Loucy (cell line): ENCODE results near the gene RABGGTA.

ENCODE experiments used
- H2AFZ ChIP-seq: fragments of 200-600 bp; sonication (generic); 2 replicates; pipeline ENCODE4 v1.6.0; 2016; ENCODE audit warnings: antibody characterized with exemption, mild to moderate bottlenecking, low read length, moderate library complexity
- H3F3A ChIP-seq: fragments of 200-600 bp; 2 replicates; pipeline ENCODE4 v1.6.0; 2016; ENCODE audit warnings: antibody characterized with exemption, low read depth, mild to moderate bottlenecking
- H3K27me3 ChIP-seq: fragments of 200-600 bp; sonication (generic); 2 replicates; pipeline ENCODE4 v1.6.1; 2014; ENCODE audit warnings: low read length, mild to moderate bottlenecking; ENCODE audit not compliant: insufficient read depth, poor library complexity, severe bottlenecking
- H3K36me3 ChIP-seq: fragments of 200-600 bp; sonication (generic); 2 replicates; pipeline ENCODE4 v1.6.1; 2016; ENCODE audit warnings: low read length; ENCODE audit not compliant: insufficient read depth
- H3K4me1 ChIP-seq: fragments of 200-600 bp; sonication (generic); 2 replicates; pipeline ENCODE4 v1.5.1; 2014; ENCODE audit warnings: low read length, mild to moderate bottlenecking; ENCODE audit not compliant: insufficient read depth, poor library complexity, severe bottlenecking
- H3K4me2 ChIP-seq: fragments of 200-600 bp; sonication (generic); 2 replicates; pipeline ENCODE4 v1.6.0; 2014; ENCODE audit warnings: antibody characterized with exemption, low read length, low read depth, mild to moderate bottlenecking; ENCODE audit not compliant: poor library complexity, severe bottlenecking
- H3K4me3 ChIP-seq: fragments of 200-600 bp; sonication (generic); 2 replicates; pipeline ENCODE4 v1.5.1; 2014; ENCODE audit warnings: low read length, mild to moderate bottlenecking, mixed read lengths; ENCODE audit not compliant: poor library complexity, severe bottlenecking
- H3K79me2 ChIP-seq: fragments of 200-600 bp; sonication (generic); 2 replicates; pipeline ENCODE4 v1.6.1; 2014; ENCODE audit warnings: low read length; ENCODE audit not compliant: insufficient read depth
- H3K9ac ChIP-seq: fragments of 200-600 bp; sonication (generic); 2 replicates; pipeline ENCODE4 v1.6.0; 2014; ENCODE audit warnings: mild to moderate bottlenecking, low read depth, low read length, moderate library complexity; ENCODE audit not compliant: poor library complexity, severe bottlenecking
- H3K9me2 ChIP-seq: fragments of 200-600 bp; sonication (generic); replicated peaks from 2 replicates; pipeline ENCODE4 v1.6.1; 2016; ENCODE audit warnings: low read depth, low read length, mixed read lengths
- H3K9me3 ChIP-seq: fragments of 200-600 bp; sonication (generic); 2 replicates; pipeline ENCODE4 v1.6.1; 2014; ENCODE audit warnings: mild to moderate bottlenecking, antibody characterized with exemption, low read length, low read depth; ENCODE audit not compliant: insufficient read depth
- H4K20me1 ChIP-seq: fragments of 200-600 bp; sonication (generic); 2 replicates; pipeline ENCODE4 v1.6.0; 2014; ENCODE audit warnings: antibody characterized with exemption, low read length, mild to moderate bottlenecking; ENCODE audit not compliant: insufficient read depth, poor library complexity, severe bottlenecking
- EZH2phosphoT487 ChIP-seq: fragments of 200-600 bp; IDR thresholded peaks from 2 replicates; pipeline ENCODE4 v1.6.1; 2018; ENCODE audit warnings: antibody characterized with exemption, mild to moderate bottlenecking, moderate library complexity, borderline replicate concordance
- TF ChIP-seq, protein P1 (sequence below): fragments of 200-600 bp; sonication (generic); conservative IDR thresholded peaks from 2 replicates; pipeline ENCODE4 v1.5.1; 2014; ENCODE audit warnings: mild to moderate bottlenecking, antibody characterized with exemption, low read length

The RABGGTA gene

DNA sequence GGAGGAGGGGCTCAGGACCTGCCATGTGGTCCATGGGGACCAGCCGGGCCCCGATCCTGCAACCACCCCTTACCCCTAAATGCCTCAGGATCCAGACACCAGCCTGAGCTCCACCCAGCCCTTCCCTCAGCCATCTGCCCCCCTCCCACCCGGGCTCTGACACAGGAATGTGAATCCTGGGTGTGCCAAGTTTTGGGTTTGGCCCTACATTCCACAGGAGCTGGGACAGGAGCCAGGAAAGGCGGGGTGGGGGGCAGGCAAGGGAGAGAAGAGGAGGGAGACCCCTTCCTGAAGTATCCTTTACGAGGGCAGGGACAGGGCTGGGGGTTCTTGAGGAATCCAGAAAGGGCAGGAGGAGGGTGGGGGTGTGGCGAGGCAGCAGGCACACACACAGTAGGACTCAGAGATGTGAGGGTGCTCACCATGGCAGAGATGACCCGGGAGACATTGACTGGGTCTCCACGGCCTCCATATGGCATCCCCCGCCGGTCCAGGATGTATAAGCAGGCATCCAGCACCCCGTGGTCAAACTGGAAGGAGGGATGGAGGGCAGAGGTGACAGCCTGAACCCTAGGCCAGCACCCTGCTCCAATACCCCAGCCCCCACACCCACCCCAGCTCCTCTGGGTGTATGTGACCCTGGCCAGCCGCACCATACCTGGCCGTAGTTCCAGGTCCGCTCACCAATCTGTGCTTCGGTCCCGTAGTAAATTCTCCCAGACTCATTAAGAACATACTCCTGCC is 11.9 kb downstream of the RABGGTA start:
- no peaks in the 10 kb centered on the region for H3K9me3 ChIP-seq
- no peak overlapping the region for H3K4me2 ChIP-seq
- H3K9me2 ChIP-seq, result no peaks in the 10 kb centered on the region
- H3K4me1 ChIP-seq, result no peaks in the 10 kb centered on the region
- no peak overlapping the region for H3K9ac ChIP-seq
- H3K4me3 ChIP-seq, result no peak overlapping the region
- H2AFZ ChIP-seq, result no peak overlapping the region
- H3K79me2 ChIP-seq, result no peaks in the 10 kb centered on the region
- no peaks in the 10 kb centered on the region for H4K20me1 ChIP-seq
- H3K27me3 ChIP-seq, result no peaks in the 10 kb centered on the region
- no peaks in the 10 kb centered on the region for H3F3A ChIP-seq
- TF ChIP-seq, protein P1, sequence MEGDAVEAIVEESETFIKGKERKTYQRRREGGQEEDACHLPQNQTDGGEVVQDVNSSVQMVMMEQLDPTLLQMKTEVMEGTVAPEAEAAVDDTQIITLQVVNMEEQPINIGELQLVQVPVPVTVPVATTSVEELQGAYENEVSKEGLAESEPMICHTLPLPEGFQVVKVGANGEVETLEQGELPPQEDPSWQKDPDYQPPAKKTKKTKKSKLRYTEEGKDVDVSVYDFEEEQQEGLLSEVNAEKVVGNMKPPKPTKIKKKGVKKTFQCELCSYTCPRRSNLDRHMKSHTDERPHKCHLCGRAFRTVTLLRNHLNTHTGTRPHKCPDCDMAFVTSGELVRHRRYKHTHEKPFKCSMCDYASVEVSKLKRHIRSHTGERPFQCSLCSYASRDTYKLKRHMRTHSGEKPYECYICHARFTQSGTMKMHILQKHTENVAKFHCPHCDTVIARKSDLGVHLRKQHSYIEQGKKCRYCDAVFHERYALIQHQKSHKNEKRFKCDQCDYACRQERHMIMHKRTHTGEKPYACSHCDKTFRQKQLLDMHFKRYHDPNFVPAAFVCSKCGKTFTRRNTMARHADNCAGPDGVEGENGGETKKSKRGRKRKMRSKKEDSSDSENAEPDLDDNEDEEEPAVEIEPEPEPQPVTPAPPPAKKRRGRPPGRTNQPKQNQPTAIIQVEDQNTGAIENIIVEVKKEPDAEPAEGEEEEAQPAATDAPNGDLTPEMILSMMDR, result no peak
- no peak for TF ChIP-seq EZH2phosphoT487
- H3K36me3 ChIP-seq, result no peaks in the 10 kb centered on the region

DNA sequence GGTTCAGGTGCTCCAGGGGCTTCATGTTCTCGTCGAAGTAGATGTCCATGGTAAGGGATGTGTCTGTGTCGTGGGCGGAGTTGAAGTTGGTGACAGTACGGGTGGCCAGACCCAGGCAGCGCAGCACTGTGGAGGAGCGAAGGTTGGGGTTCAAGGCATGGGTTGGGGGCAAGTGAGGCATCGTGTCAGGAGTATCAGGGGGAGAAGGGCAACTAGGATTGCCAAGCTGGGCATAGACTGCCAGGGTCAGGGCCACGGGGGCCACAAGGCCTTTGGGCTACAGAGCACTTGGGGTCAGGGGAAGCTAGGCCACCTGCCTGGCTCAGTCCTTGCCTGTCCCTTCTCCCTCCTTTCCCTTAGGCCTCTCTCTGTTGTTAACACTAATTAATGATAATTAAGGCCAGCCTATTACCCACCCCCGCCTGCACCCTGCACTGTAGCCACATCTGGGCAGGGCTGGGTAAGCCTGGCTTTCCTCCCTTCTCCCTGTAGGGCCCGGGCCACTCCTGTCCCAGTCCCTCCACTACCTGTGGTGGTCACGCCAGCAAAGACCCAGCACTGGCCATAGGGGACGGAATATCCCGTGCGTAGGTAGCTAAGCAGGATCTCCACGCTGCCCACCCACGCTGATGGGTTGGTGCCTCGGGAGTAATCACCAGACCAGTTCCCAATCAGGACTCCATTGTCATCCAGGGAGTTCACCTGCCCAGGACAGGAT is 12.7 kb downstream of the RABGGTA start:
- no peak overlapping the region for H3K4me3 ChIP-seq
- H3K27me3 ChIP-seq, result no peaks in the 10 kb centered on the region
- no peaks in the 10 kb centered on the region for H3K4me1 ChIP-seq
- H3K9ac ChIP-seq, result no peak overlapping the region
- H3K36me3 ChIP-seq, result no peaks in the 10 kb centered on the region
- H3K79me2 ChIP-seq, result no peaks in the 10 kb centered on the region
- H3K4me2 ChIP-seq, result no peak overlapping the region
- no peaks in the 10 kb centered on the region for H3F3A ChIP-seq
- no peaks in the 10 kb centered on the region for H4K20me1 ChIP-seq
- no peak overlapping the region for H2AFZ ChIP-seq
- TF ChIP-seq, protein P1, result no peak
- no peak for TF ChIP-seq EZH2phosphoT487
- no peaks in the 10 kb centered on the region for H3K9me3 ChIP-seq
- H3K9me2 ChIP-seq, result no peaks in the 10 kb centered on the region

DNA sequence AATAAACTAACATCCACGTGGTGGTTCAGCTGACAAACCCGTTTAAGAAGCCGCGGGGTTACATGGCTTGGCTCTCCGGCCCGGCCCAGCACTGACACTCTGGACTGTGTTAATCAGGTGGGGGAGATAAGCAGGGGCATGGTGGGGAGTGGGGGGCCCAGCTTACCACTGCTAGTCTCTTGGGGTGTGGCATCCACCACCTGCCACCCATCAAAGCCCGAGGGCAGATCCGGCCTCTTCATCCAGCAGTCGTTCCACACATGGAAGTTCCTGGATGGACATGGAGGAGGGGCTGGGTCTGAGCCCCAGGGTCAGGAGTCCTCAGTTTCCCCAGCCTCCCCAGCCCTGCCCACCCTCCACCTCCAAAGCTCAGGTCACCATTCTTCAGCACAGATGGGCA is 13.3 kb downstream of the RABGGTA start:
- Histone ChIP-seq H4K20me1 (no peaks in the 10 kb centered on the region), H3K9me3 (no peaks in the 10 kb centered on the region), H3K4me3 (no peak overlapping the region), H3K4me2 (no peak overlapping the region), H3K4me1 (no peaks in the 10 kb centered on the region), H3K36me3 (no peaks in the 10 kb centered on the region), H3K79me2 (no peaks in the 10 kb centered on the region), H3K9me2 (no peaks in the 10 kb centered on the region), H2AFZ (no peak overlapping the region), H3K27me3 (no peaks in the 10 kb centered on the region), H3K9ac (no peak overlapping the region), H3F3A (no peaks in the 10 kb centered on the region)
- TF ChIP-seq, protein P1, result no peak
- no peak for TF ChIP-seq EZH2phosphoT487
